GM12873 (cell line): ENCODE data around the gene PFKFB3.

Source experiments
- TF ChIP-seq, protein P1 (sequence below): IDR thresholded peaks from 2 replicates; pipeline ENCODE4 v1.5.1; 2012; ENCODE audit warnings: low read depth, mild to moderate bottlenecking, moderate library complexity, low read length, control low read depth; ENCODE audit not compliant: insufficient read depth; ENCODE audit errors: missing control alignments

The PFKFB3 gene

DNA sequence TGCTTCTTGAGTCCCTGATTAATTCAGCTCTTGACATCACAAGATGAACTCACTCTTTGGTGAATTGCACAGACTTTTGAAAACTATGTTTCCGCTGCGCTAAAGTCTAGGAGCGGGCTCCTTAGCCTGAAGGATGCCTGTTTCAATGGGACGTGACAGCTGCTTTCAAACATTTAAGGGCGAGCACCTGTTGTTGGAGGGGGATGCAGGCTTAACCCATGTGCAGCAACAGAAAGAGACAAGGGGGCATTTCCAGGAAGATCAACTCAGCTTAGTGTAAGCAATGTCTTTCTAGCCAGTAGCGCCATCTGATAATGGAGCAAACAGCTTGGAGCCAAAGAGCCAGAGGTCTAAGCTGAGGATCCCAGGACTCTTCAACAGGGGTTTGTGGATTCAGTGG is 8.4 kb upstream of the PFKFB3 start:
- TF ChIP-seq, protein P1, sequence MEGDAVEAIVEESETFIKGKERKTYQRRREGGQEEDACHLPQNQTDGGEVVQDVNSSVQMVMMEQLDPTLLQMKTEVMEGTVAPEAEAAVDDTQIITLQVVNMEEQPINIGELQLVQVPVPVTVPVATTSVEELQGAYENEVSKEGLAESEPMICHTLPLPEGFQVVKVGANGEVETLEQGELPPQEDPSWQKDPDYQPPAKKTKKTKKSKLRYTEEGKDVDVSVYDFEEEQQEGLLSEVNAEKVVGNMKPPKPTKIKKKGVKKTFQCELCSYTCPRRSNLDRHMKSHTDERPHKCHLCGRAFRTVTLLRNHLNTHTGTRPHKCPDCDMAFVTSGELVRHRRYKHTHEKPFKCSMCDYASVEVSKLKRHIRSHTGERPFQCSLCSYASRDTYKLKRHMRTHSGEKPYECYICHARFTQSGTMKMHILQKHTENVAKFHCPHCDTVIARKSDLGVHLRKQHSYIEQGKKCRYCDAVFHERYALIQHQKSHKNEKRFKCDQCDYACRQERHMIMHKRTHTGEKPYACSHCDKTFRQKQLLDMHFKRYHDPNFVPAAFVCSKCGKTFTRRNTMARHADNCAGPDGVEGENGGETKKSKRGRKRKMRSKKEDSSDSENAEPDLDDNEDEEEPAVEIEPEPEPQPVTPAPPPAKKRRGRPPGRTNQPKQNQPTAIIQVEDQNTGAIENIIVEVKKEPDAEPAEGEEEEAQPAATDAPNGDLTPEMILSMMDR: no peak

DNA sequence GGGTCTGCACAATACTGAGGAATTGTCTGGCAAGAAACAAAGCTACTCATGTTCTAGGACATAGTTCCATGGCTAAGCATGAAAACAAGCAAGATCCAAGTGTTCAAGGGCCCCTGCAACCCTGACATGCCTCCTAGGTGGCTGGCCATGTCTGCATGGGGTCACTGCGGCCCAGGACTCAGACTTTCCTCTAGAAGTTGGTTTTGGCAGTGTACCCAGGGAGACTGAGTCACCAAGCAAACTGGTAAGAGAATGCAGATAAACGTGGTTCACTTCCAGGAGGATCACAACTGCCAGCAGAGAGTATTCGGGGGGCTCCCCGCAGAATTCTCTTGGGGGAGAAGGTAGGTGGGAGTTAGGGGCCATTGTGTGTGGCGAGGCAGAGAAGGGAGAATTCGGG is 7.4 kb upstream of the PFKFB3 start:
- TF ChIP-seq, protein P1: no peak

DNA sequence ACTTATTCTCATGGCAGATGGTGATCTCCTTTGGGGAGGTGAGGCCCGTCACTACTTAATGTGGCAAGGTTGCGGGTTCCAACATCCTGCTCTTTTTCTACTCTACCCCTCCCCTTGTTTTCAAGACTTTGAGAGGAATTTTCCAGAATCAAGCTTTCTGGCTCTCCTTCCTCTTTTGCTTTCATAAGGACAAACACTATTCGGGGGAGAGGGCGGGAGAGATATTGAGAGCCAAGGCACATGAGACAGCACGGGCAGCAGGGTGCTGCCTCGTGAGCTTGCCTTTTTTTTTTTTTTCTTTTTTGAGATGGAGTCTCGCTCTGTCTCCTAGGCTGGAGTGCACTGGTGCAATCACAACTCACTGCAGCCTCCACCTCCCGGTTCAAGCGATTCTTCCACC is 6.9 kb upstream of the PFKFB3 start:
- TF ChIP-seq, protein P1: no peak

DNA sequence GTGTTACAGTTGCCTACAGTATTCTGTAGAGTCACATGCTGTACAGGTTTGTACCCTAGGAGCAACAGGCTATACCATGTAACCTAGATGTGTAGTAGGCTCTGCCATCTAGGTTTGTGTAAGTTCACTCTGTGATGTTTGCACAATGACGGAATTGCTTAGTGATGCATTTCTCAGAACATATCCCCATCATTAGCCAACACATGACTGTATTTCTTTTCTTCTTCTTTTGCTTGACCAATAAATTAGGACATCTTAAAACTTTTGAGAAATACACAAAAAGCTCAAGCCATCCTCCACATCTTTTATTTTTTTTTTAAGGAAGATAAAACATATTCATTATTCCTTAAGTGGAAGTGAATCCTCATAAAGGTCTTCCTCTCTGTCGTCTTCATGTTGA is 5.4 kb upstream of the PFKFB3 start:
- TF ChIP-seq, protein P1: no peak

DNA sequence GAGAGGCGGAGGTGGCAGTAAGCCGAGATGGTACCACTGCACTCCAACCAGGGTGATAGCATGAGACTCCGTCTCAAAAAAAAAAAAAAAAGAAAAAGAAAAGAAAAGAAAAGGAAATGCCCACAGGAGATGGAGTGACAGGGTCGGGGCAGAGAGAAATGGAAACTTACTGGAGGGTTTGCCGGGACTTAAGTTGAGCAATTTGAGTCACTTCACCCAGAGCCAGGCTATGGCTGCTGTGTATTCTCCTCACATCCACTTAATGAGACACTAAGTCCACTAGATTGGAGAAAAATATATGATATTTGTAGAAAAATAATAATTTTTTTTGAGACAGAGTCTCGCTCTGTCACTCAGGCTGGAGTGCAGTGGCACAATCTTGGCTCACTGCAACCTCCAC is 4.6 kb upstream of the PFKFB3 start:
- TF ChIP-seq, protein P1: no peak

DNA sequence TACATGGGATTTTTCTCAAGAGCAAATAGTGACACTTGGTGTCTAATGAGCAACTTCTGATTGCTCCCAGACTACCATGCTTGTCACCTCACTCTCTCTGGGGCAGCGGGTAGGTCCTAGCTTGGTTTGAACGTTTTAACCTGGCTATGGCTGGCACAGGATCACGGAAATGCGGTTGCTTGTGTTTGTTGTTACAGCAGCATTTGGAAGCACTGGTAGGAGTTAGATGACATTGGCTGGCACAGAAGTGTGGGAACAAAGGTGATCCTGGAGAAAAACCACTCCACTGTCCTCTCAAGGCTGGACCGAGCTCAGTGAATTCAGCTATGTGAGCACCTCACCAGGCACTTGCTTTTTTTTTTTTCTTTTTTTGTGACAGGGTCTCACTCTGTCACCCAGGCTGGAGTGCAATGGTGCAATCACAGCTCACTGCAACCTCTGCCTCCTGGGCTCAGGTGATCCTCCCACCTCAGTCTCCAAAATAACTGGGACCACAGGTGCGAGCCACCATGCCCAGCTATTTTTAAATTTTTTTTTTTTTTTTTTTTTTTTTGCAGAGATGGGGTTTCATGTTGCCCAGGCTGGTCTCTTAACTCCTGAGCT is 3.5 kb upstream of the PFKFB3 start:
- TF ChIP-seq, protein P1: no peak

DNA sequence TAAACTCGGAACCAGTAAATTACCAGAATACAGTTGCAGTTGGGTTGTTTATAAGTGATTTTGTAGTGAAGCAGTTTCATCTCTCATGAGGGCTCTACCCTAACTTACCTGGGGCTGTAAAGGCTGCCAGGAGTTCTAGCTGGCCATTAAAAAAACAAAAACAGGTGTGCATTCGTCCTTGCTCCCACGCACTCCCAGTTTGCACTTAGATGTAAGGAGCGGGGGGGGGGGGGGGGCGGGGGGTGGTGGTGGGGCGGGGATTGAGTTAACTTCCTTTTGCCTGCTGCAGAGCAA is 2.3 kb upstream of the PFKFB3 start:
- TF ChIP-seq, protein P1: no peak
